IMR-90 (cell line): ENCODE data around the gene TTC39A. TPM values are rescaled to one million over a fixed set of nuclear protein-coding genes. Genes with fewer than 3 reads are reported as not detected.

ENCODE experiments used
- ATAC-seq: fragments of 200-7000 bp; cut with Tn5 transposase; 2 replicates; pipeline ENCODE4 v1.9.1; 2020; ENCODE audit warnings: low read depth, mild to moderate bottlenecking, moderate library complexity
- BruUV-seq: library from RNA; stranded (reverse); fragments of 400-500 nt; replicated peaks from 2 replicates; lab custom pipeline; 2021; lab: Mats Ljungman, UMichigan
- CTCF ChIA-PET: fragments of 300-600 bp; formaldehyde crosslinking; extraction: SDS; loops from one replicate; lab custom pipeline; 2021; ENCODE audit warnings: antibody characterized with exemption; lab: Yijun Ruan, JAX
- POLR2A ChIA-PET: fragments of 300-600 bp; sonication (Branson Sonifier 250); formaldehyde crosslinking; loops from one replicate; lab custom pipeline; 2022; ENCODE audit warnings: antibody characterized with exemption; ENCODE audit not compliant: unreplicated experiment; lab: Charles Lee
- DNase-seq: peaks from one replicate; pipeline ENCODE4 v3.0.0; 2013
- H2AFZ ChIP-seq: replicated peaks from 2 replicates; pipeline ENCODE3; 2013; ENCODE audit warnings: low read length, mild to moderate bottlenecking; ENCODE audit not compliant: poor library complexity
- H2AK5ac ChIP-seq: 2 replicates; pipeline ENCODE4 v1.6.1; 2013; ENCODE audit warnings: low read depth, low read length, inconsistent platforms
- H2AK9ac ChIP-seq: replicated peaks from 2 replicates; pipeline ENCODE3; 2013; ENCODE audit warnings: mild to moderate bottlenecking, low read depth, low read length, moderate library complexity; ENCODE audit not compliant: poor library complexity
- H2BK120ac ChIP-seq: 2 replicates; pipeline ENCODE4 v1.6.1; 2013; ENCODE audit warnings: low read depth, low read length, inconsistent platforms
- H2BK15ac ChIP-seq: 3 replicates; pipeline ENCODE4 v1.6.1; 2013; ENCODE audit warnings: low read depth, low read length, inconsistent platforms
- H2BK20ac ChIP-seq: 2 replicates; pipeline ENCODE4 v1.6.1; 2013; ENCODE audit warnings: low read depth, mild to moderate bottlenecking, inconsistent platforms, low read length, moderate library complexity
- H2BK5ac ChIP-seq: 2 replicates; pipeline ENCODE4 v1.6.1; 2013; ENCODE audit warnings: mild to moderate bottlenecking, low read depth, low read length, inconsistent platforms; ENCODE audit not compliant: poor library complexity, severe bottlenecking
- H3K14ac ChIP-seq: replicated peaks from 2 replicates; pipeline ENCODE4 v1.6.1; 2013; ENCODE audit warnings: low read depth, low read length, inconsistent platforms
- H3K18ac ChIP-seq: 2 replicates; pipeline ENCODE4 v1.6.1; 2013; ENCODE audit warnings: low read depth, low read length, control low read depth
- H3K23ac ChIP-seq: 2 replicates; pipeline ENCODE4 v1.6.1; 2013; ENCODE audit warnings: low read depth, low read length, inconsistent platforms
- H3K27ac ChIP-seq: 2 replicates; pipeline ENCODE4 v1.5.1; 2013; ENCODE audit warnings: mild to moderate bottlenecking, control low read depth, low read length; ENCODE audit not compliant: insufficient read depth
- H3K27me3 ChIP-seq: 2 replicates; pipeline ENCODE4 v1.6.1; 2013; ENCODE audit warnings: low read length; ENCODE audit not compliant: control insufficient read depth, insufficient read depth
- H3K36me3 ChIP-seq: 2 replicates; pipeline ENCODE4 v1.6.1; 2013; ENCODE audit warnings: low read length, mixed read lengths; ENCODE audit not compliant: control insufficient read depth, insufficient read depth
- H3K4ac ChIP-seq: 2 replicates; pipeline ENCODE4 v1.6.1; 2013; ENCODE audit warnings: low read depth, low read length, inconsistent platforms
- H3K4me1 ChIP-seq: 2 replicates; pipeline ENCODE4 v1.6.1; 2013; ENCODE audit warnings: low read length, mixed read lengths; ENCODE audit not compliant: control insufficient read depth, insufficient read depth
- H3K4me2 ChIP-seq: 2 replicates; pipeline ENCODE4 v1.6.1; 2013; ENCODE audit warnings: low read depth, mild to moderate bottlenecking, control low read depth, low read length, moderate library complexity
- H3K4me3 ChIP-seq: 2 replicates; pipeline ENCODE4 v1.5.1; 2013; ENCODE audit warnings: low read depth, mild to moderate bottlenecking, control low read depth, low read length, moderate library complexity; ENCODE audit not compliant: insufficient read depth
- H3K56ac ChIP-seq: 2 replicates; pipeline ENCODE4 v1.6.1; 2013; ENCODE audit warnings: low read length, inconsistent platforms; ENCODE audit not compliant: insufficient read depth; ENCODE audit errors: extremely low read depth
- H3K79me1 ChIP-seq, 2 experiments: 2 replicates each; pipeline ENCODE4 v1.6.1; 2013; ENCODE audit warnings: low read length in 2 of 2, inconsistent platforms in 1 of 2, low read depth in 1 of 2
- H3K9ac ChIP-seq: 2 replicates; pipeline ENCODE4 v1.6.1; 2013; ENCODE audit warnings: low read depth, low read length, control low read depth
- H3K9me1 ChIP-seq: 2 replicates; pipeline ENCODE4 v1.6.1; 2013; ENCODE audit warnings: low read length, inconsistent platforms; ENCODE audit not compliant: insufficient read depth
- H3K9me3 ChIP-seq: 2 replicates; pipeline ENCODE4 v1.6.1; 2013; ENCODE audit warnings: low read length; ENCODE audit not compliant: control insufficient read depth, insufficient read depth
- H4K20me1 ChIP-seq: 2 replicates; pipeline ENCODE4 v1.6.1; 2013; ENCODE audit warnings: low read length, inconsistent platforms; ENCODE audit not compliant: insufficient read depth
- H4K5ac ChIP-seq: 2 replicates; pipeline ENCODE4 v1.6.1; 2013; ENCODE audit warnings: mild to moderate bottlenecking, low read depth, low read length, control low read depth
- H4K8ac ChIP-seq, 2 experiments: 2 replicates each; pipeline ENCODE4 v1.6.1; 2013; ENCODE audit warnings: low read depth in 2 of 2, low read length in 2 of 2, control low read depth in 1 of 2, inconsistent platforms in 1 of 2
- H4K91ac ChIP-seq: 2 replicates; pipeline ENCODE4 v1.6.1; 2013; ENCODE audit warnings: low read depth, low read length, inconsistent platforms; ENCODE audit not compliant: insufficient read depth
- CEBPB ChIP-seq: IDR thresholded peaks from 2 replicates; pipeline ENCODE4 v1.6.1; 2012; ENCODE audit warnings: low read depth, low read length, improper control_type of control experiment
- FOS ChIP-seq: fragments of 150-350 bp; IDR thresholded peaks from 2 replicates; pipeline ENCODE4 v1.6.1; 2016; ENCODE audit warnings: low read depth, low read length
- MAFK ChIP-seq: IDR thresholded peaks from 2 replicates; pipeline ENCODE4 v1.6.1; 2012; ENCODE audit warnings: low read depth, low read length, improper control_type of control experiment
- MAZ ChIP-seq: IDR thresholded peaks from 2 replicates; pipeline ENCODE4 v1.6.1; 2012; ENCODE audit warnings: low read depth, mild to moderate bottlenecking, low read length, improper control_type of control experiment, moderate library complexity, borderline replicate concordance
- POLR2A ChIP-seq: IDR thresholded peaks from 2 replicates; pipeline ENCODE4 v1.6.1; 2012; ENCODE audit warnings: mild to moderate bottlenecking, low read depth, low read length
- RAD21 ChIP-seq: IDR thresholded peaks from 2 replicates; pipeline ENCODE4 v1.6.1; 2012; ENCODE audit warnings: low read length, improper control_type of control experiment
- RFX5 ChIP-seq: IDR thresholded peaks from 2 replicates; pipeline ENCODE4 v1.8.0; 2012; ENCODE audit warnings: low read depth, mild to moderate bottlenecking, low read length, moderate library complexity
- SMC3 ChIP-seq: fragments of 150-350 bp; IDR thresholded peaks from 2 replicates; pipeline ENCODE4 v1.6.1; 2016; ENCODE audit warnings: low read depth, mild to moderate bottlenecking, antibody characterized with exemption, low read length, moderate library complexity
- WGBS, 2 experiments: methylation state at CpG; one replicate each; pipeline versions ENCODE4 v1.1.5 to v1.1.7; 2013; ENCODE audit warnings: missing lambda C conversion rate in 2 of 2; ENCODE audit not compliant: insufficient read length in 1 of 2; ENCODE audit errors: extremely low coverage in 2 of 2; 5-methylcytosine and 5-hydroxymethylcytosine counted together
- dilution Hi-C: fragments of 300-500 bp; cut with HindIII; formaldehyde crosslinking; loops from one replicate; pipeline ENCODE4 v1.14.3; 2018; ENCODE audit warnings: low sequenced_read_pairs; ENCODE audit not compliant: unreplicated experiment
- in situ Hi-C: fragments of 300-500 bp; cut with MboI; formaldehyde crosslinking; loops from 3 replicates; pipeline ENCODE4 v1.14.3; 2019; ENCODE audit warnings: low sequenced_read_pairs, inconsistent platforms, mixed read lengths
- intact Hi-C: fragments of 100-400 bp; cut with micrococcal nuclease; formaldehyde crosslinking; loops from 2 replicates; pipeline ENCODE4 v1.10.0; 2022
- polyA plus RNA-seq, 3 experiments: library from polyadenylated mRNA; depleted of rRNA; stranded (reverse); fragments of >200 nt; gene quantifications; 2 replicates each; pipeline ENCODE4 v1.2.3, GENCODE V29; 2012; ENCODE audit warnings: low replicate concordance in 1 of 3
- total RNA-seq: library from RNA; depleted of rRNA; stranded (reverse); fragments of >200 nt; gene quantifications from 2 replicates; pipeline ENCODE4 v1.2.3, GENCODE V29; 2012
- TF ChIP-seq, protein P1 (sequence below): conservative IDR thresholded peaks from 2 replicates; pipeline ENCODE4 v1.5.1; 2012; ENCODE audit warnings: mild to moderate bottlenecking, low read depth, low read length, improper control_type of control experiment

The TTC39A gene
- total and polyA plus RNA-seq, 2 of the 4 experiments (the other 2 are of a cell fraction), result 0.62 to 0.72 TPM

DNA sequence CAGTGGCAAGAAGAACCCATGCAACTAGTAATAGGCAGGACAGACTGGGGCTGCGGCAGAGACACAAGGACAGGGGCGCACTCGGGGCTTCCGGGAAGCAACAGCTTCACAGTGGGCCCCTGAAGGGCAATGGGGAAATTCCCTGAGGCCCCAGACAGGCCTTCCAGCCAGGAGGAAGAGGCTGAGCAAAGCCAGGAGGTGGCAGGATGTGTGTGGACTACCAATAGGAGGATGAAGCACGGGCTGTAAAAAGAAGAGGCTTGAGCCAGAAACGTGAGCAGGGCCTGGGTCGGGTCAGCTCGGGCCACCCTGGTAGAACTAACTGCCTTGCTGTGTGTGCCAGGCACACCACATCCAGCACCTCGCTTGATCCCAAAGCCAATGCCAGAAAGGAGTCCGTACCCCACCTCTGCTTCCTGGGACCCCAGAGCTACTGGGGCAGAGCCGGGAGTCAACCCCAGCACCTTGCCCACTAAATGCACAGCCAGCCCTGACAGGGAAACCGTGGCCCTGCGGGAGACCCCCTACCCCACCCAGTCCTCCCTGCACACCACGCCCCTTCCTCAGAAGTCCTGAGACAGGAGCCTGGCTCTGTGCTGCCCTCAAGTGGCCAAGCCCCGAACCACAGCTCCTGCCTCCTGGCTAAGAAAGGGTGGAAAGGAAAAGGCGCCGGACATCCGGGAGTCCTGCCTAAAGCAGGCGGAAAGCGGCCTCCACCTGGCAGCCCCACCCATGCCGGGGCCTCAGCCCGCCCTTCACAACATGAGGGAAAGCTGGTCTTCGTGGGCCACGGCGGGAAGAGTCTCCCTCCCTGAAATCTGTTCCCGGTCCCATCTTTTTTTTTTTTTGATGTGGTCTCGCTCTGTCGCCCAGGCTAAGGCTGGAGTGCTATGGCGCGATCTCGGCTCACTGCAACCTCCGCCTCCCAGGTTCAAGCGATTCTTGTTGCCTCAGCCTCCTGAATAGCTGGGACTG is 33.7 kb downstream of the TTC39A start:
- peak overlapping the region; percentile 81 to 96 for H4K8ac ChIP-seq
- dilution Hi-C loops (no loop called here), intact Hi-C loops (loop anchor here (1.0 to 10.0 kb wide), 4 partner anchors 104 to 522 kb away; partner anchors contain the start of gene CDKN2C), in situ Hi-C loops (loop anchor here (10.0 kb wide), 1 partner anchor 372 kb away; no protein-coding TSS in a partner anchor)
- peak overlapping the region; percentile 79 for H3K4ac ChIP-seq
- H2AFZ ChIP-seq, result peak overlapping the region; percentile 96
- POLR2A ChIA-PET, result no interaction called here
- no TSS peak for BruUV-seq
- peak overlapping the region; percentile 96 for H2AK9ac ChIP-seq
- no peak overlapping the region for H3K27ac ChIP-seq
- peak overlapping the region; percentile 89 for H4K5ac ChIP-seq
- H2BK15ac ChIP-seq, result no peak overlapping the region; the same call in 2 of the 3 replicates
- ATAC-seq (peak; percentile 98), DNase-seq (peak; percentile 62)
- H4K91ac ChIP-seq, result peak overlapping the region; percentile 80
- CTCF ChIA-PET, result interaction anchor here (0.6 to 1.8 kb wide), 8 partner anchors 8 to 548 kb away, joined by 3 to 11 read pairs (median 3); partner anchors contain the start of gene RNF11
- peak overlapping the region; percentile 11; the same call in 1 of the 2 replicates for H3K4me3 ChIP-seq
- no peak overlapping the region for H3K56ac ChIP-seq
- 0 out of 2 replicates have a peak overlapping the region, but pooled peaks have one; percentile 86 for H3K14ac ChIP-seq
- no peak overlapping the region for H3K18ac ChIP-seq
- H2BK5ac ChIP-seq, result no peak overlapping the region
- H3K4me1 ChIP-seq, result no peaks in the 10 kb centered on the region
- H2BK120ac ChIP-seq, result peak overlapping the region; percentile 66; the same call in 1 of the 2 replicates
- H4K20me1 ChIP-seq, result no peaks in the 10 kb centered on the region
- H3K9me1 ChIP-seq, result peaks cover 9% of the 10 kb centered on the region; the same call in 1 of the 2 replicates
- H3K27me3 ChIP-seq, result no peaks in the 10 kb centered on the region
- H2AK5ac ChIP-seq, result peak overlapping the region; percentile 27; the same call in 1 of the 2 replicates
- no peaks in the 10 kb centered on the region for H3K36me3 ChIP-seq
- no peak for TF ChIP-seq RFX5
- TF ChIP-seq FOS, result no peak
- TF ChIP-seq RAD21, result peak; percentile 86
- TF ChIP-seq, protein P1, sequence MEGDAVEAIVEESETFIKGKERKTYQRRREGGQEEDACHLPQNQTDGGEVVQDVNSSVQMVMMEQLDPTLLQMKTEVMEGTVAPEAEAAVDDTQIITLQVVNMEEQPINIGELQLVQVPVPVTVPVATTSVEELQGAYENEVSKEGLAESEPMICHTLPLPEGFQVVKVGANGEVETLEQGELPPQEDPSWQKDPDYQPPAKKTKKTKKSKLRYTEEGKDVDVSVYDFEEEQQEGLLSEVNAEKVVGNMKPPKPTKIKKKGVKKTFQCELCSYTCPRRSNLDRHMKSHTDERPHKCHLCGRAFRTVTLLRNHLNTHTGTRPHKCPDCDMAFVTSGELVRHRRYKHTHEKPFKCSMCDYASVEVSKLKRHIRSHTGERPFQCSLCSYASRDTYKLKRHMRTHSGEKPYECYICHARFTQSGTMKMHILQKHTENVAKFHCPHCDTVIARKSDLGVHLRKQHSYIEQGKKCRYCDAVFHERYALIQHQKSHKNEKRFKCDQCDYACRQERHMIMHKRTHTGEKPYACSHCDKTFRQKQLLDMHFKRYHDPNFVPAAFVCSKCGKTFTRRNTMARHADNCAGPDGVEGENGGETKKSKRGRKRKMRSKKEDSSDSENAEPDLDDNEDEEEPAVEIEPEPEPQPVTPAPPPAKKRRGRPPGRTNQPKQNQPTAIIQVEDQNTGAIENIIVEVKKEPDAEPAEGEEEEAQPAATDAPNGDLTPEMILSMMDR, result peak; percentile 90
- no peak for TF ChIP-seq MAFK
- no peak for TF ChIP-seq CEBPB
- peak; percentile 80 for TF ChIP-seq SMC3
- TF ChIP-seq MAZ, result peak; percentile 37; the same call in 1 of the 2 replicates
- TF ChIP-seq POLR2A, result no peak
- no peak overlapping the region for H3K23ac ChIP-seq
- H3K9me3 ChIP-seq, result no peaks in the 10 kb centered on the region
- no peak overlapping the region for H2BK20ac ChIP-seq
- WGBS, 2 experiments, result 39% methylated on average over 15 of the region's 33 CpGs; no CpG with 5 or more reads in 1 of the 2 experiments
- no peaks in the 10 kb centered on the region for H3K79me1 ChIP-seq
- H3K4me2 ChIP-seq, result peak overlapping the region; percentile 69; the same call in 1 of the 2 replicates
- H3K9ac ChIP-seq, result peak overlapping the region; percentile 58; the same call in 1 of the 2 replicates
